ENCODE results near the gene ZNF568.

ZNF568 gene

DNA sequence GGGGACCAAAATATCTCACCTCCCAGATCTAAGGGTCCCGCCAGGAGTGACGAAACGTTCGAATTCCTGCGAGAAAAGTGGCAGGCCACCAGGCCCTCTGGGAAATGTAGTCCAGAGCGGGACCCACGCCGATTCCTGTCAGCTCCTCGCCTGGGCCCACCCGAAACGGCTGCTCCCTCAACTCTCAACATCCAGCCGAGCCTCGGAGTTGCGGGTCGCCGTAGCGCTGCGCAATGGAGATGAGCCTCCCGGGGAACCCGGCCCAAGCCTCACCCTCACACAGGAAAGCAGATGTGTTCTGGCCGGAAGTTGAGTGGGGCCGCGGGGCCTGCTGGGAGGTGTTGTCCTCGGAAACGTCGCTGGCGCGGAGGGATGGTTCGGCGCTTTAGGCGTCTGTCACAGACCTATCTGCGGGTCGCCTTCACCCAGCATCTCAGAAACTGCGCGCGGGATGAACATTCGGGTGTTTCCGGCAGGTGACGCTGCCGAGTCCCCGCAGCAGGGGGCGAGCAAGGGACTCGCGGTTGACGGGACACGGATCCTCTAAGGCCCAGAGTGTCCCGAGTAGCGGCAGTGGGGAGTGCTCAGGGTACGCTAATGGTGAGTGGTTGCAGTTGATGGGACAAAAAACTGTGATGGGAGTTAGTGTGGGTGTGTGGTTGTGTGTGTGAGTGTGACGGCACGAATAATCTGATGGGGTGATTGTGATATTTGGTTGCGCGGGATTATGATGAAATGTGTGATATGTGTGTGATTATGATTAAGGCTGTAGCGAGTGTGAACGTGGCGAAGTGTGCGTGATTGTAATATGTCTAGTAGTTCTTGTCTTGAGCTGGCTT is at the start of gene ZNF568, which contains the start of gene ZNF829:
Gene ZNF568, plus strand, starts transcription at position 341 of the 839 bp plus-strand sequence. CDS start 6,439 bp downstream, outside the sequence.
Gene ZNF829, minus strand, starts transcription at position 300 of the 839 bp plus-strand sequence. CDS start 1,124 bp downstream, outside the sequence.
- DNase-seq: peak; percentile 93

DNA sequence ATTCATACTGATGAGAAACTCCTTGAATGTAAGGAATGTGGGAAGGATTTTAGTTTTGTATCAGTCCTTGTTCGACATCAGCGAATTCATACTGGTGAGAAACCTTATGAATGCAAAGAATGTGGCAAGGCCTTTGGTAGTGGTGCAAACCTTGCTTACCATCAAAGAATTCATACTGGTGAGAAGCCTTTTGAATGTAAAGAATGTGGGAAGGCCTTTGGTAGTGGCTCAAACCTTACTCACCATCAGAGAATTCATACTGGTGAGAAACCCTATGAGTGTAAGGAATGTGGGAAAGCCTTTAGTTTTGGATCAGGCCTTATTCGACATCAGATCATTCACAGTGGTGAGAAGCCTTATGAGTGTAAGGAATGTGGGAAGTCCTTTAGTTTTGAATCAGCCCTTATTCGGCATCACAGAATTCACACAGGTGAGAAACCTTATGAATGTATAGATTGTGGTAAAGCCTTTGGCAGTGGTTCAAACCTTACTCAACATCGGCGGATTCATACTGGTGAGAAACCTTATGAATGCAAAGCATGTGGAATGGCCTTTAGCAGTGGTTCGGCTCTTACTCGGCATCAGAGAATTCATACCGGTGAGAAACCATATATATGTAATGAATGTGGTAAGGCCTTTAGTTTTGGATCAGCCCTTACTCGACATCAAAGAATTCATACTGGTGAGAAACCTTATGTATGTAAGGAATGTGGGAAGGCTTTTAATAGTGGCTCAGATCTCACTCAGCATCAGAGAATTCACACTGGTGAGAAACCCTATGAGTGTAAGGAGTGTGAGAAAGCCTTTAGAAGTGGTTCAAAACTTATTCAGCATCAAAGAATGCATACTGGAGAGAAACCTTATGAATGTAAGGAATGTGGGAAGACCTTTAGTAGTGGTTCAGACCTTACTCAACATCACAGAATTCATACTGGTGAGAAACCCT is 38.9 kb upstream of the ZNF568 start:
- DNase-seq: no peak

DNA sequence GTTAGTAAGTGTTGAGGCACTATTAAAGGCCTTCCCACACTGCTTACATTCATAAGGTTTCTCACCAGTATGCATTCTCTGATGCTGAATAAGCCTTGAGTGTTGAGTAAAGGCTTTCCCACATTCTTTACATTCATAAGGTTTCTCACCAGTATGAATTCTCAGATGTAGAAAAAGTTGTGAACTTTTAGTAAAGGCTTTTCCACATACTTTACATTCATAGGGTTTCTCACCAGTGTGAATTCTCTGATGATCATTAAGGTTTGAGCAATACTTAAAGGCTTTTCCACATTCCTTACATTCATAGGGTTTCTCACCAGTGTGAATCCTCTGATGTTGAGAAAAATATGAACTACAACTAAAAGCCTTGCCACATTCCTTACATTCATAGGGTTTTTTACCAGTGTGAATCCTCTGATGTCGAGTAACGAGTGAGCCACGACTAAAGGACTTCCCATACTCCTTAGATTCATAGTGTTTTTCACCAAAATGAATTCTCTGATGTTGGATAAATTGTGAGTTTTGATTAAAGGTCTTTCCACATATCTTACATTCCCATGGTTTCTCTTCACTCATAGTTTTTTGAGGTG is 24.3 kb upstream of the ZNF568 start:
- no peak for DNase-seq

DNA sequence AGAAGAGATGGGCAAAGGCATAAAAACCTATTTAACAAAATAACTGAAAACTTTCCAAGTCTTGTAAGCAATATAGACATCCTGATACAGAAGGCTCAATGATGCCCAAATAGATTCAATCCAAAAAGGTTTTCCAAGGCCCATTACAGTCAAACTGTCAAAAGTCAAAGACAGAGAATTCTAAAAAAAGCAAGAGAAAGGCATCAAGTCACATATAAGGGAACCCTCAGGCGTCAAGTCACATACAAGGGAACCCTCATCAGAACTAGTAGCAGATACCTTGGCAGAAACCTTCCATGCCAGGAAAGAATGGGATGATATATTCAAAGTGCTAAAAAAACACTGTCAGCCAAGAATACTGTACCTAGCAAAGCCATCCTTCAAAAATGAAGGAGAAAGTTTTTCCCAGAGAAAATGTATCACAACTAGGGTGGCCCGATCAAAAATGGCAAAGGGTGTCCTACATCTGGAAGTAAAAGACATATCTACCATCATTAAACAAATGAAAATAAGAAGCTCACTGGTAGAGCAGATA is 21.2 kb upstream of the ZNF568 start:
- DNase-seq: no peak

DNA sequence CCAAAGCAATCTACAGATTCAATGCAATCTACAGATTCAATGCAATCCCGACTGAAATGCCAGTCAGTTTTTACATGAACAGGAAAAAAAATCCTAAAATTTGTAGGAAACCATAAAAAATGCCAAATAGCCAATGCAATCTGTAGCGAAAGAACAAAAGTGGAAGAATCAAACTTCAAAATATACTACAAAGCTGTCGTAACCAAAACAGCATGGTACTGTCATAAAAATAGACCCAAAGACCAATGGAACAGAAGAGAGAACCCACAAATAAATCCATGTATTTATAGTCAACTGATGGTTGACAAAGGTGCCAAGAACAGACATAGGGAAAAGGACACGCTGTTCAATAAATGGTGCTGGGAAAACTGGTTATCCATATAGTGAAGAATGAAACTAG is 17.7 kb upstream of the ZNF568 start:
- no peak for DNase-seq

DNA sequence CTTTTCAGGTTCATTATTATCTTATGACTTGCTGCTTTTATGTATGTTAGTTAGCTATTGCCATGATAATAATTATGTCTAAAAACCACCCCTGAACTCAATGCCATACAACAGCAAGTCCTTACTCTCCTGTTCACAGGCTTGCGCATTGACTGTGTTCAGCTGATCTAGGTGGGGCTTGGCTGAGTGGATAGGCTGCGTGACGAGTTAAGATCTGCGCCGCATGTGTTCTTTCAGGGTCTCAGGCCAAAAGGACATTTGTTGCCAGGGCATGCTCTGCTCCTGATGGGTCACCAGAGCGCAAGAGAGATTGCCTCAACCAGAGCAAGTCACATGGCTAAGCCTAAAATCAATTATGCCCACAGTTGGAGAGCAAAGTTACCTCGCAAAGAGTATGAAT is 859 bp downstream of the ZNF568 start:
- DNase-seq: no peak

DNA sequence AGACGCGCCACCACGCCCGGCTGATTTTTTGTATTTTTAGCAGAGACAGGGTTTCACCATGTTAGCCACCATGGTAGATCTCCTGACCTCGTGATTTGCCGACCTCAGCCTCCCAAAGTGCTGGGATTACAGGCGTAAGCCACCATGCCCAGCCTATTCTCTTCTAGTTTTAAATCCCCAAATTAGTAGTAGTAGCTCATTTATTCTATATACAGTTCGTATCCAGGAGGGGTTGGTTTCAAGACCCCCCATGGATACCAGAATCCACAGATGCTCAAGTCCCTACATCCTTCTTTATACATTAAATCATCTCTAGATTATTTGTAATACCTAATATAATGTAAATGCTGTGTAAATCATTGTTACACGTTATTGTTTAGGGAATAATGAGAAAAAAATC is 2.0 kb downstream of the ZNF568 start:
- no peak for DNase-seq

DNA sequence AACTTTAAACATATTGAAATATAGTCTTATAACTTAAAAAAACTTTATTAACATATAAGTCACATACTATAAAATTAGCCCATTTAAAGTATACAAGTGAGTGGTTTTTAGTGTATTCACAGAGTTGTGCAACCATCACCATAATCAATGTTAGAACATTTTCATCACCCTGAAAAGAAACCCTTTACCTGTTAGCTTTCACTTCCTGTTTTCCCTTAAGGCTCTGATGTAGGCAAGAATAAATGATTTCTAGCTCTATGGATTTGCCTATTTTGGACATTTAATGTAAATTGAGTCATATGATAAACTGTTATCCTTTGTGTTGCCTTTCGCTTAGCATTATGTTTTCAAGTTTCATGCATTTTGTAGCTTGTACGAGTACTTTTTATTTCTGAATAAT is 15.6 kb downstream of the ZNF568 start:
- no peak for DNase-seq

DNA sequence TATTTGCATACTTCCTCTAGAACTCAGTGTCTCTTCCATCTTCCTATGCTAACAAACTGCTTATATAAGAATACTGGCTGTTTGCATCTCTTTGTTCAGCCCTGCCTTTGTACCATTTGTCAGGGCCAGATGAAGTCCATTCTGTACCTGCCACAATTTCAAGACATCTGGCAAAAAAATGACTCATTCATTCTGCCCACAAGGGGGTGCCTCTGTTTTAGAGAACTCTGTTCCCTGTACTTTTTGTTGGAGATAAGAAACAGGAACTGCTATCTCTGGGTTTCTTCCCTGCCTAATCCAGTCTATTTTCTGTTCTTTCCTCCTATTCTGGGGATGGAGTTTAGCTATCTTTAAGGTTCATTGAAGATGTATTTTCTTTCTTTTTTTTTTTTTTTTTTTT is 23.0 kb downstream of the ZNF568 start:
- no peak for DNase-seq

DNA sequence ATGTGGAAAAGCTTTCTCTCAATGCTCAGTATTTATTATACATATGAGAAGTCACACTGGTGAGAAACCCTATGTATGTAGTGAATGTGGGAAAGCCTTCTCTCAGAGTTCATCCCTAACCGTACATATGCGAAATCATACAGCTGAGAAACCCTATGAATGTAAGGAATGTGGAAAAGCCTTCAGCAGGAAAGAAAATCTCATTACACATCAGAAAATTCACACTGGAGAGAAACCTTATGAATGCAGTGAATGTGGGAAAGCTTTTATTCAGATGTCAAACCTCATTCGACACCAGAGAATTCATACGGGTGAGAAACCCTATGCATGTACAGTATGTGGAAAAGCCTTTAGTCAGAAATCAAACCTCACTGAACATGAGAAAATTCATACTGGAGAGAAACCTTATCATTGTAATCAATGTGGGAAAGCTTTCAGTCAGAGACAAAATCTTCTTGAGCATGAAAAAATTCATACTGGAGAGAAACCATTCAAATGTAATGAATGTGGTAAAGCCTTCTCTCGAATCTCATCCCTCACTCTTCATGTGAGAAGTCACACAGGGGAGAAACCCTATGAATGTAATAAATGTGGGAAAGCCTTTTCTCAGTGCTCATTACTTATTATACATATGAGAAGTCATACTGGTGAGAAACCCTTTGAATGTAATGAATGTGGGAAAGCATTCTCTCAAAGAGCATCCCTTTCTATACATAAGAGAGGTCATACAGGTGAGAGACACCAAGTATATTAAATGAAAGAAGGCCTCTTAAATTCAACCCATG is 34.4 kb downstream of the ZNF568 start:
- DNase-seq: no peak

DNA sequence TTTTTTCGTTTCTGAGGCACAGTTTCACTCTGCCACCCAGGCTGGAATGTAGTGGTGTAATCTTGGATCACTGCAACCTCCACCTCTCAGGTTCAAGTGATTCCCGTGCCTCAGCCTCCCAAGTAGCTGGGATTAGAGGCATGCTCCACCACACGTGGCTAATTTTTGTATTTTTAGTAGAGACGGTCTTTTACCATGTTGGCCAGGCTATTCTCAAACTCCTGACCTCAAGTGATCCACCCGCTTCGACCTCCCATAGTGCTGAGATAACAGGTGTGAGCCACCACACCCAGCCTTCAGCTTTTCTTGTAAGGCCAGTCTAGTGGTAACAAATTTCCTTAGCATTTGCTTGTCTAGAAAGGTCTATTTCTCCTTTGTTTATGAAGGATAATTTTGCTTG is 46.2 kb downstream of the ZNF568 start:
- no peak for DNase-seq

DNA sequence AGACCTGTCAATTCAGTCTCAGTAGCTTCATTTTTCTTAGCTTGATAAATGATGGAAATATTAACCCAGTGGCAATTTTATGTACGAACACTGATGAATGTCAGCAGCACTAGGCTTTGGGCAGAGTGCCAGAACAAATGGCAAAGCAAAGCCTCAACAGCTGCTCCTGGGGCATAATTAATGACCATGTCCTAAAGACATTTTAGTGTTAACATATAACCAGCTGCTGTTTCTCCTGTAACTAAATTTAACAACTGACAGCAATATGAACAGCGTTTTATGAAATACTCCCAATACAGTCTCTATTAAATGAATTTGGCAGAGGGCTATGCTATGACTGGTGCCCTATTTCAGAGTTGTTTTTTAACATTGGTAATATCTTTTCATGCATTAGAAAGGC is 47.1 kb downstream of the ZNF568 start:
- no peak for DNase-seq

DNA sequence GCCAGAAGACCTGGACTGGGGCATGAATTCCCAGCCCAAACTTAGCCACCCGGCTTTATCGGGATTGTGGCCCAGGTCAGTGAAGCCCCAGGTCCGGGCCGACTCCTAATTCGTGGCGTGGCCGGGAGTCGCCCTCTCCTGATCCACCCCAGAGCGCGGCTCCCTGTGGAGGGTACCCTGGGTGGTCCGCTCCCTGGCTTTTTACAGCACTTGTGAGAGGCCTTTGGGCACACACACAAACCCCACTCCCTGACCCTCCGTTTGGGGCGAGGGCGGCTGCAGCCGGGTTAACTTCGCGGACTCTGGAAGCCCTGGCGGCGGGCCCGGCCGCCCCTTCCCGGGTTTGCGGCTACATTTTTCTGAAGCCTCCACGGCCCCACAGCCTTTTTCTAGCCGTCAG is 56.4 kb downstream of the ZNF568 start:
- DNase-seq: no peak

DNA sequence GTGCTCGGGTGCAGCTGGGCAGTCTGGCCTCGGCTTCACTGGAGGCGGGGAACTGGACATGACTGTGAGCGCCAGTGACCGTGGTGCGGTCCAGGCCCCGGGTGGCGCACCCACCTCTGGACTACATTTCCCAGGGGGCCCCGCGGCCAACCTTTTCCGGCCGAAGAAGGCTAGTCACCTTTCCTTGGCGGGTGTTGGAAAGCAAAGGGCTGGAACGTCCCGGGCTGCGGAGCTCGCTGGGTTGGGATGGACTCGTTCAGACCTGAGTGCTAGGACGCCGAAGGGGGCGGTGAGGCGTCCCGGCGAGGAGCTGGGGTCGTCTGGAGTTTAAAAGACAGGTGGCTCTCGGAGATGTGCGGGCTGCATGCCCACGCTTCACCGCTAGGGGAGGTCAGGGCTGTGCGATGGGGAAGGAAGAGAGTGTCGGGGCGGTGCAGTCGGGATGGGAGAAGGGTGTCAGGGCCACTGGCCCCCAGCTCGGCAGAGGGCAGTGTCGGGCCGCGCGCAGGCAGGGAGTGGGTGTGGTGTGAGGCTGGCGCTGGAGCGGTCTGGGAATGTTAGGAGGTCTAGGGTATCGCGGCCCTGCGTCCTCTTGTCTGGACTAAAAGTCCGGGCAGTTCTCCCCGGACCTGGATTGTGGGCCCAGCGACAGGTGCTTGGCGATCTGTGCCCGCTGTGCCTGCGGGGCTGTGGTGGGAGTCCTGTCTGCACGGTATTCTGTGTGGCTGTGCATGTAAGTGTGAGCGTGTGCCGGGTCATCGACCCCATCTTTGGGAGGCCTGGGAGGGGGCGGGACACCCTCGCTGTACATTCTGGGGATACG is 57.1 kb downstream of the ZNF568 start:
- DNase-seq: peak; percentile 80

DNA sequence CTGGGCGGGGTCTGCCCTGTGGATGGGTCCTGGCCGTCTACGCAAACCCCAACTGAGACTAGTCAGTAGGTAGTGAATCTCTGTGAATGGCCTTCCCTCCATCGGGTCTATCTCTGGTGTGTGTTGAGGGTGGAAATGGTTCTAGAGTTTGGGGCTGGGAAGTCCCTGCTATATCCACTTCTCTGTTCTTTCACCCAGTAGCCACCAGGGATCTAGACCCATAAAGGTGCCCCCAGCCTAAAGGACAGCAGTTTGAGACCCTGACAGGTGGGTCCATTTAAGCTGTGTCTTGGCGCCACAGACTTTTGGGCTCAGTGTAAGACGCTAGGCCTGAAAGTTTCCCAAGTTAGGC is 57.7 kb downstream of the ZNF568 start:
- DNase-seq: no peak

DNA sequence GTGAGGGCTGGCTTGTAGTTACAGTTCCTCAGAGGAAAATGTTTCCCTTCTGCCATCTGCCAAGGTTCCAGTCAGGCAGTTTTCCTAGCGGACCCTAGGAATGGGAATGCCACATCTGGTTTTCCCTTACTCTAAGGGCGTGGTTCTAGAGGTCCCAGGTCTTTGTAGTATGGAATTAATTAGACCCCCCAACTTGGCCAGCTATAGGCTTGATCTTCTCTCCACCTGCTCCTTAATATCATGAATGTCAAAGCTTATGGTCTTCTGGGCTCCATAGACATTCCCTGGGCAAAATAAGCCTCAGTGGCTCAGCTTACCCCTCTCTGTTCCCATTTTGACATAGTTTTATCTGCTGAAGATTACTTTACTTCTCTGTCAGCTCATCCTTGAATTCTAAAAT is 70.0 kb downstream of the ZNF568 start:
- DNase-seq: no peak

DNA sequence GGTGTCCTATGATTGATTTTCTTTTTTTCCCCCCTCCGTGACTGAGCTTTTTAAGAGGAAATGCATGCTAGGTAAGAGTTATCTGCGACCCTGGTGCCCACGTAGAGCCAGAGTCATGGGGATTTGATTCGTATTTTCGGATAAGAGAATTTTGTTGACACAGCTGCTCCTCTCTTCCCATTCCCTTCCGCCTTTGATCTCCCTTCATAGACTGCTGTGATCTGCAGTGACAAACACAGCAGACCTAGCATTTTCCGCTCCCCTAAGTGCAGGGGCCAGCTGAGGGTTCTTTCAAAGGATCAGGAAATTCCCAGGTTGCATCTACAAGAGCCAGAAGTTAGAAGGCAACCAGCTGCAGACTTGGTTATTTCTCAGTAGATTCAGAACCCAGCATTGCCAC is 70.5 kb downstream of the ZNF568 start:
- DNase-seq: no peak

DNA sequence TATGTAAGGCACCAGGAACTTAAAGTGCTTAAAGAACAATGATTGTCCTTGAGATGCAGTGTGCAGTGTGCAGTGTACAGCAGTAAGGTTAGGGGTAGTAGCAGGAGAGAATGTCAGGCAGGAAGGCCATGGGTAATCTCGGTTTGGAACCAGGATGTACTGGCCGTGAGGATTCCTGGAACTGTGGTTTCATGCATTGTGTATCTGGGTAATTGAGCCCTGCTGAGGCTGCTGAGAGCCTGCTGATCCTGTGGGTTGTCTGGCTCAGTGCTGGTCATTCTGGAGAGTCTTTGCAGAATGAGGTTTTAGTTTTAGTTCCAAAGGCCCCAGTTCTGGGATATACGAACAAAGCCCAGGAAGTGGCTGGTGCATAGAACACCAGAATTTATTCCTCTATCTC is 71.0 kb downstream of the ZNF568 start:
- no peak for DNase-seq

DNA sequence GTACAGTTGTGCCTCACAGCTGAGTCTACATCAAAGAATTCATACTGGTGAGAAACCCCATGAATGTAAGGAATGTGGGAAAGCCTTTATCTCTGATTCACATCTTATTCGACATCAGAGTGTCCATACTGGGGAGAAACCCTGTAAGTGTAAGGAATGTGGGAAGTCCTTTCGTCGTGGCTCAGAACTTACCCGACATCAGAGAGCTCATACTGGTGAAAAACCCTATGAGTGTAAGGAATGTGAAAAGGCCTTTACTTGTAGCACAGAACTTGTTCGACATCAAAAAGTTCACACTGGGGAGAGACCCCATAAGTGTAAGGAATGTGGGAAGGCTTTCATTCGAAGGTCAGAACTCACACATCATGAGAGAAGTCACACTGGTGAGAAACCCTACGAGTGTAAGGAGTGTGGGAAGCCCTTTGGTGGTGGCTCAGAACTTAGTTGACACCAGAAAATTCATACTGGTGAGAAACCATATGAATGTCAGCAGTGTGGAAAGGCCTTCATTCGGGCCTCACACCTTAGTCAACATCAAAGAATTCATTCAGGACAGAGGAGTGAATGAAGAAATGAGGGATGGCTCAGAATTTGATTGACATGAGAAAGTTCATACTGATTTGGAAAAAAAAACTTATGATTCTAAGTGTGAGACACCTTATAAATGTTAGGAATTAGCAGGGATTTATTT is 81.2 kb downstream of the ZNF568 start:
- DNase-seq: no peak

DNA sequence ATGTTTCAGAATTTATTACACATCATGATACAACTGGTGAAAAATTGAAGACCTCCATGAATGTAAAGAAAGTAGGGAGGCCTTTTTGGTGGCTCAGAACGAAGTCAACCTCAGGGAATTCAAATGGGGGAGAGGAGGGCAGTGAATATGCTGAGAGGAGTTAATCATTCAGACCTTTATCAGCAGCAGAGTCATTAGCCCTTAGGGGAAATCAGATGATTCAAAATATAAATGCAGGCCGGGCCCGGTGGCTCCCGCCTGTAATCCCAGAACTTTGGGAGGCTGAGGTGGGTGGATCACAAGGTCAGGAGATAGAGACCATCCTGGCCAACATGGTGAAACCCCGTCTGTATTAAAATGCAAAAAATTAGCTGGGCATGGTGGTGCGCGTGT is 81.7 kb downstream of the ZNF568 start:
- DNase-seq: no peak

DNA sequence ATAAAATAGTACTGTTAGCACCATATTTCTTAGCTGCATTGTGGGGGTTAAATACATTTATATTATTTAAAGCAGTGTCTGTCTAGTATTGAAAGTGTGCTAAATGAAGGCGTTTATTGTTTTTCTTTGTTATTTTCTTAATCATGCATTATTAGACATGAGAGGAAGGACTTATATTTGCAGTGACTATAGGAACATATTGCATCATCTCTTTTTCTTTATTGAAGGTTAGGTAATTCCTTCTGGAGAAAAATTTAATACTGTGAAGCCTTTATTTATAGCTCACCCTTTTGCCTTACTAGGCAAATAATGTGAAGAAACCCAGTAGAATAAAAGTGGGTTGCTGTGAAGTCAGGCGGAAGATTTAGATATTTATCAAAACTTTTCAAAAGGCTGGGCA is 83.2 kb downstream of the ZNF568 start:
- no peak for DNase-seq

Data from CD4-positive, alpha-beta T cell treated with Interferon gamma for 1 hour (primary cell).